ENCODE results near the gene GABBR2.

GABBR2 gene

DNA sequence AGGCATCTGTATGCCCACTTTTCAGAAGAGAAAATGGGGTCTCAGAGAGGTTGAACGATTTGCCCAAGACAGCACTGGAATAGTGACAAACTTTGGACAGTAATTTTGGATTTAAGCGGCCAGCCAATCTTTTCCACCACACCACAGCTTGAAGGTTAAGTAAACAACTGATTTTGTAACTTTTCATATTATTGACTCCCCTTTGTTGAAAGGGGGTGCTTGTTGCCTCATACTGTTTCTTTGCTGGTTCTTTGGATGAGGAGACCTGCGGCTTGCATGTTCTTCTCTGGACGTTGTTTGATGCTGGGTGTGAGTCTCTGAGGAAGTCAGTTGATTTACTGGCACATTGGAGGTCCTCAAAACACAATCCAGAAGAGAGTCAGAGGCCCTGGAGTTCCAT is 11.7 kb upstream of the GABBR2 start:
- DNase-seq = no peak

DNA sequence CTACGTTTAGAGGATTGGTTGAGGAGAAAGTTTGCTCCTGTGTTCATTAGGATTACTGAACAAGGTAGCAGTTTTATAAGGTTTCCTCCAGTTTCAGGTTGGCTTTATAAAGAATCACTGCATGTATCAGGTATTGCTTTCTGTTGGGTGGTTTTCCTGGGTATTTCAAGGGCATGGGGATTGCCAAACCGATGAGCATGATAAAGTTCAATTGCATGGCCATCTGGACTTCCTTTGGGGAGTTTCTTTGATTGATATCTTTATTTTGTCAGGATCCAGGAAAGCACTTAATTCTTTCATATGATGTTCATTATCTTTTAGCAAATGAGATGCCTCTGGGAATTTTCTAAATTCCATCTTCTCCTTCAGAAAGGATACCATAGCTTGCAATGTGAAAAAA is 10.3 kb upstream of the GABBR2 start:
- no peak for DNase-seq

DNA sequence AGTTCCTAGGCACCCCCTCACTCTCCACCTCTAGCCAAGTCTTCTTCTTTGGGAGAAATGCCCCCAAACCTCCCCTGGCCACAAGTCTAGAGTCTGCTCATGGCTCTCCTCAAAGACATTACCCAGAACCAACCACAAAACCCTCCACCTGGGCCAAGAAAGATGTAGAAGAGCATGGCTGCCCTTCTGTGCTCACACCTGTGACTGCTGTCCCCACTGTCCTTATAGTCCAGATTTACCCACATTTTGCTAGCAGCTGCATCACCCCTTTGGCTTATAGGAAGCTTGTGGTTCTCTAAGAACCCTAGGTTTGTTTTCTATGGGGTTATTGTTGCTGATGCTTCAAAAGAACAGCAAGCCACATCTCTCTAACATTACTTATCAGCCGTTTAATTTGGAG is 6.1 kb upstream of the GABBR2 start:
- no peak for DNase-seq

DNA sequence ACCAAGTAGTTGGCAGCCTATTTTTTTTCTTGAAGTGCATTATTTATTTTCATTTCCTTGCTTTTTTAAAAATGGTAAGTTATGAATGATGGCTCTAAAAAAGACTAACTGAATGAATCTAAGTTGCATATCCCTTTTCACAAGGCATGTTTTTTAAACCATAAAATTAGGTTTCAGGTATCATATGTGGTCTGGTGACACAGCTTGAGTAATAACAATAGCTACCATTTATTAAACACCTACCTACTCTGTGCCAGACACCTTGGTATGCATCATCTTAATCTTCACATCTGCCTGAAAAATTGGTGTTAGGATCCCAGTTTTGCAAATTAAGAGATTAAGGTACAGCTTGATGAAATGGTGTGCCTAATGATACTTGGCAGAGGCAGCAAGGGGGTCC is 4.3 kb upstream of the GABBR2 start:
- DNase-seq = no peak

DNA sequence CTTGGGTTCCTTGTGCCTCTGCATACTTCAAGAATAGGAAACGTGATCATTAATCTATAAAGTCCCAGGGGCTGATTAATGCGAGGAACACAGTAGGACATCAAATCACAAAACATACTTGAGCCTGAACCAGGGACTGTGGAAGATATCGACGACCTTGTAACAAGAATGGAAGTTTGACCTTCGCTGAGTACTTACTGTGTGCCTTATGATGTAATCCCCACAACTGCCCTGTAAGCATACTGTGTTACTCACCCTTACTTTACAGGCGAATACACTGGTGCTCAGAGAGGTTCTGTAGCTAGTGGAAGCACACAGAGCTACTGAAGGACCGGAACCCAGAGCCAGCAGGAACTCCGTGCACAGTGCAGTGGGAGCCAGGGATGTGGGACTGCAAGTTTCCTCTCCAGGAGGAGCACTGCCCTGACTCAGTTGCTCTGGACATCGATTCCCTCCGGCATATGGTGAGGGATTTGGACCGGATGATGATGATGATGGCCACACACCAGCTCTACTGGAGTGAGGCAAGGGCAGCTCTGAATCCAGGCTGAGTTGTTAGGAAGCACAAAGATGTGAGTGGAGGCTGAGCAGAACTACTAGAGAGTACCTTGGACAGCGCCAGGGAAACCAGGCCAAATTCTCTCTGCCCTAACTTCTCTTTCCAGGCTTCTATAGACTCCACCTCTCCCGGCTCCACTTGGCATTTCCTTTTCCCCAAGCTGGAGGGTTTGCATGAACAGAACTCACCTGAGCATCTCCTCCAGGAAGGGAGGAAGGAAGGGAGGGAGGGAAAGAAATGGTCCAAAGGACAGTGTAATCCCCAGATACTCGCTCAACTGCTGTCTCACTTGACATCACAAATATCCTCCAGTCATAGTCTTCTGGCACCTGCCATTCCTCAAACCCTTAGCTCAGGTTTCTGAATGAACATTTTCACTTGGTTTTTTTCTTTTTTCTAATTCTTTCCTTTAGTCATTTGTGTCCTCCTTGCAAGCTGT is 1.5 kb upstream of the GABBR2 start:
- DNase-seq = no peak

DNA sequence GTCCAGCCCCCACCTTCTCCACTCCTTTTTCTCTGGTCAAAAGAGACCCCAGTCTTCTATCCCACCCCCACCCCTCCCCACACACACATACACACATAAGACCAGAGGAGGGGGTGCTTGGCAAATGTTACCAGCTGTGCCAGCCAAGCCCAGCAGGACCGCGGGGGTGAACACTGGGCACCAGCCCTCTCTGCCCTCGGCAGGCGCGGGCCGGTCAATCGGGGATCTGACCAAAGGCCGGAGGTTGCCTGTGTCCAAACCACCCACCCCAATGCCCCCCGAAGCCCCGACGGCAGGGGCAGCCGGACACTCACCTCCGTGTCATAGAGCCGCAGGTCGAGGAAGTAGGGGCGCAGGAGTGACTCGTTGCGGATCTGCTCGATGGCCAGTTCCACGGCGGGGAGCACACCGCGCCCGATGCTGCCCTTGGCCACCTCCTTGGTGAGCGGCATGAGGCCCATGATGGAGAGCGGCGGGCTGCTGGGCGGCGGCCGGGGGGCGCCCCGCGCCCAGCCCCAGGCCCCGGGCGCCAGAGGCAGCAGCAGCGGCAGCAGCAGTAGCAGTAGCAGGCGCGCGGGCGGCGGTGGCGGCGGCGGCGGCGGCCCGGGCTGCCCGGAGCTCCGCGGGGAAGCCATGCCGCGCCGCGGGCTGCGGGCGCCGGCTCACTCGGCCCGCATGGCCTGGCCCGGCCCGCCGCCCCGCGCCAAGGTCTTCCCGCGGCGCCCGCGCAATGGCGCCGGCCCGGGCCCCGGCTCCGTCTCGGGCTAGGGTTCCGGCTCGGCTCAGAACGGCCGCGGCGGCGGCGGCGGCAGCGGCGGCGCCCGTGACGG is 417 bp downstream of the GABBR2 start:
- no peak for DNase-seq

DNA sequence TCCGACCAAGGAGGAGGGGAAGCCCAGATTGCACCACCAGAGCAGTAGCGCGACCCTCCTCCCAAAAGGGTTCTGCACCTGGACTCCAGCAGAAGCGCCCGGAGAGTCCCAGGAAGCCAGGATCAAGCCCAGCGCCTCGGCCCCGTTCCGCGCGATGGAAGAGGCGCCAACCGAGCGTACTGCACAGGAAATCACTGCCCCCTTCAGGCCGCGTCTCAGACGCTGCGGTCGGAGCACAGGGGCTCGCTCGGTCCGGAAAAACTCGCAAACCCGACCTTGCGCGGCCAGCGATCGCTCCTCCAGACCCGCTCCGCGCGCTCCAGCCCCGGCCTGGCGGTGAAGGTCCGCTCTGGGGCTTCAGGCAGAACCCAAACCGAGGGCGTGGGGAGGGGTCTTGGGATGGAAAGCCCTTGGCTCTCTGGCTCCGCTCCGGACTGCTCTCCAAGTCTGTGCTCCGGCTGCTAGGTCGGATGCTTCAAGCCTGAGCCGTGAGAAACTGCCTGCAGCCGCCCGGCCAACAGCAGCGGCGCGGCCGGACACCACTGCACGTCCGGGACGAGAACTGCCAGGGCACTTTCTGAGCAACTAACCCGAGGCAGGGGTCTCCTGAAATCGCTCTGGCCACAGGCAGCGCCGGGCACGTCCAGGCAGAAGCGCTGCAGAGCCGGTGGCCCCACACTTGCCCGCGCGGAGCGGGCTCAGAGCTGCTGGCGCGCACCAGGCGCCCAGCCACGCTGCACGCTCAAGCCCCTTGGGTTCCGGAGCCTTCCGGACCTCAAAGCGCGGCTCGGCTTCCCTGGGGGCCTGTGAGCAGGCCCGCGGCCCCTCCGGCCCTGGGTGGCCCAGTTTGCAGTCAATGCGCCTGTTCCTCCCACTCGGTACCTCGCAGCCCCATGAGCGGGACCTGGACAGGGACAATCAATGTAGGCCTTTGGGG is 1.3 kb downstream of the GABBR2 start:
- no peak for DNase-seq

DNA sequence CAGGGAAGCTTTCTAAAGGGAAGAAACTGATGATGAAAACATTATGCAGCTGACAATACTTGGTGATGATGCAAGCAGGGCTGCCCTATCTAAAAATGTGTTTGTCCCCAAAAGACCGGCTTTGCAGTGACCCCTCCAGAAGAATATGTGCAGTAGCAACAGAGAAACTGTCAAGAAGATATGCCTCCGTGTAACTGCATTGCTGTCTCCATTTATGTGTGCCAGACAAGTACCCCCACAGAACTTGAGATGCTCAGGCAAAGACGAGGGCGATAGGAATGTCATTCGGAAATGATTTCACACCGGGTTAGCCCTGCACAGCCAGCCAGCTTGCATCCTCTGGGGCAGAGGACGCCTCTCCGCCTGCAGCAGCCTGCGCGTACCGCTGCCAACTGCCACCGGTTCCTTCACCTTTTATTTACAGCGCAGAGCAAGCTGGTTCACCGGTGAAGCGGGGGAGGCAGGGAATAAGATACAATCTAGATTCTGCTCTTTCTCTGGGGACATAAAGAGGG is 2.0 kb downstream of the GABBR2 start:
- DNase-seq = no peak

DNA sequence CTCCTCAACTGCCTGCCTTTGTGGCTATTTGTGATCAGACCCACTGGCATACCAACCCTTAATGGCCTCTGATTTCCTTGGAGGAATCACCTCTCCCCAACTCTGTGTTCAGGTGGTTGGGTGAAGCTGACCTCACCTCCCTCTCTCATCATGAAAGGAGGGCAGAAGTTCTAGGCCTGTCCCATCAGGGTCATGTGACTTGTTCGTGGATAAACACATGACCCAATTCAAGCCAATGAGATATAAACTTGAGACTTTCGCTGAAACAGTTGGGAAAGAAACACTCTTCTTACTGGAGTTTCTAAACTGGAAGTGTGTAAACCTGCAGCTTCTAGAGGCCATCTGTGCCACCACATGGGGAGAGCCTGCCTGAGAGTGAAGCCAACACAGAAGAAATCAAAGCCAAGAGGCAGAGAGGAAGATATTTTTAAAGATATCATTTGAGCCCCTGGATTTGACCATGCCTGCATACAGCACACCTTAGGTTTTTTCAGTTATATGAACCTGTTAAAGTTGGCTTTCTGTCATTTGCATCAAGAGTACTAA is 5.8 kb downstream of the GABBR2 start:
- DNase-seq = no peak

DNA sequence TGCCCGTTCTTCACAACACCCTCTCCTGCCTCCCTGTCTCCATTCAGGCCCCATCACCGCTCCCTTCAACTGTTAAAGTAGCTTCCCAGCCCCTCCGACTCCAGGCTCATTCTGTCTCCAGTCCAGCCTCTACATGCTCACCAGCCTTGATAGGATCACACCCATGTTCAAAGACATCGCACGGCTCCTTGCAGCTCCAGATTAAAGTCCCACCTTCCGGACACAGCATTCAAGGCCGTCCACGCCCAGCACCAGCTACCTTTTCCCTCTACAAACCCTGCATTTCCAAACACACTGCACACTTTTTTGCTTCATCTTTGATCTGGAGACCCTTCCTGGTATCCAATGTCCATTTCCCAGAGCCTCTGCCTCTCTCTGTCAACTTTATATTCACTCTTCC is 6.4 kb downstream of the GABBR2 start:
- DNase-seq = no peak

DNA sequence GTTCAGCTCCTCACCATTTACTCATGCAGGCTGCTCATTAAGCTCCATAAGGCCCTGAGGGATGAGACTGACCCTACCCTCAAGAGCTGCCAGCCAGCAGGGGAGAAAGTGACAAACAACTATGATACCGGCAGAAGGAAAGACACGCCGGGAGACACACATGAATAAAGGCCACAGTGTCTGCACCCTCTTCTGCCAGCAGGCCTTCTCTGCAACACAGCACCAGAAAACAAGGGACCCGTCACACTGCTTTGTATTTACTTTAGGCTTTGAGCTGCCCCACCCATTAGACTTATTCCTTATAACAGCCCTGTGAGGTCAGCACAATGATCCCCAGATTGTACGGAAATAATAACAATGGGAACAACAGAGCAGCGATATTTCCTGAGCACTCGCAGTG is 7.2 kb downstream of the GABBR2 start:
- no peak for DNase-seq

DNA sequence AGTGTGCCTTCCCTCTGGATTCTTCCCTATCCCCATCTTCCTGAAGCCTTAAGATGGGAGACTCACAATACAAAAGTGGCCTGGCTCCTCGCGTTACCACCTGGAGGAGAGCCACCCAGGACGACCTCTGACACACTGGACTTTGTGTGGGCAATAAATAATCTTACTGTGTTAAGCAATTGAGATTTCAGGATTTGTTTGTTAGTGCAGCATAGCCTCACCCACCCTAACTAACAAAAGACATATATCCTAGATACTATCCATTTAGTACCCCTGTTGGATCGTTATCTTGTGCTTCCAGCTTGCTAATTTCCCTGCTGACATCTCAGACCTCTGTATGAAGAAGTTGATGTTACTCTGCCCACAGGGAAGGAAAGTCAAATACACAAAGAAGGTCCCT is 7.9 kb downstream of the GABBR2 start:
- no peak for DNase-seq

DNA sequence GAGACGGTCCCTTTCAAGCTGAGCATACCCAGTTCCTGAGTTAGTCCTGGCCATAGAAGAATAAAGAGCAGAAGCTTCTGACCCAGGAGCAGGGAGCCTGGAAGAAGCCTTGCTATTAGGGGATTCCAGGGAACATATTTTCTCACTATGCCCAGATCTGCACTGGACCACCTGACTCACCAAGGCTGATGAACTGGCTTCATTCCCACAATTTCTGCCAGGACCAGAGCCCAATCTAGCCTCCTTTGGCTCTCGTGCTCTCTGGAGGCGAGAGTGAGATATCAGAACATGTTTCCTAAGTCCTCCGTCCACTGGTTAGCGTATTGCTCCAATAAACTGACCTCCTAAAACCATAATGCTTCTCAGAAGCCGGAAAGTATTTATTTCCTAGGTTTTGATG is 9.9 kb downstream of the GABBR2 start:
- DNase-seq = no peak

DNA sequence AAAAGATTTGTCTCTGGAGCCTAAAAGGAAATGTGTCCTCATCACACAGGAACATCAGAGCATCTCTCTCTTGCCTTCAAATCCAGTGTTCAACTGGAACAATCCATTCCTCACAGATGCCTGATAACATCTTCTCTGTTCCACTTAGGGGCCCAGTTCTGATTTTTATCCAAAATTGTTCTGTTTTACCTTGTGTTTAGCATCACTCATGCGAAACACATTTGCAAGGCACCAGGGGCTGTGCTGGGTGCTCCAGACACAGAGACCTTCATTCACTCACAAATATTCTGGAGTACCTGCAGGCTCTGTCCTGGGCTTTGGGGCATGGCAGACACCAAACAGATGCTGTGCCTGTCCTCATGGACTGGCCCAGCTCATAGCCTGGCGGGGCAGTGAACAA is 13.8 kb downstream of the GABBR2 start:
- DNase-seq = no peak

DNA sequence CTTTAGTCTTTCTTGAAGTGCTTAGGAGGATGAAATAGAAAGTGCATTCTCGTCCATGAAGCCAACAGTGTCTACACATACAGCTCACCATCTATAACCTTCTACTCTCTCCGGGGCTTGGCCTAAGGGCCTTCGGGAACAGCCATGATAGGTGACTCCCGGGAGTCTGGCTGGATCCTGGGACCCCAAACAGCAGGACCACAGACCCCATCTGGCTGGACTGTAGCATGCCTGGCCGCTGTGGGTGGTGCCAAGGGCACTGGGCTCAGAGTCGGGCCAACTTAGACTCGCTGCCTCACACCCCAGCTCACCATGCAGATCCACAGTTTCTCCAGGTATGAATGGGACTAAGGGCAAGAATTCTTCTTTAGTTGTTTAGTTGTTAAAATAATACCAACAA is 16.3 kb downstream of the GABBR2 start:
- DNase-seq = no peak

DNA sequence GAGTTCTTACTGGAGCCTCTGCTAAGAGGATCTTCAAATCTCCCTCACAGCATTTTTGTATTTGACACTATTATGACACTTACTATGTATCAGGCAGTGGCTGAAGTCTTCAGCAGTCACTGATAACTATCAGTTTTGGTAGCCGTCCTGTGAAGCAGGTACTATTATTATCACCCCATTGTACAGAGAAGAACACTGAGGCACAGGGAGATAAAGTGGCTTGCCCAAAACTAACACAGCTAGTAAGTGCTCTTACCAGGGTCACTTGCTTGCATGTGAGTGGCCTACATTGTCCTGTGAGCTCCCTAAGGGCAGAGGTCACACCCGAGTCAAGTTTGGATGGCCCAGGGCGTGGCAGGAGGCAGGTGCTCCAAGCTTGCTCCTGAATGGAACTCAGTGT is 16.8 kb downstream of the GABBR2 start:
- DNase-seq = no peak

DNA sequence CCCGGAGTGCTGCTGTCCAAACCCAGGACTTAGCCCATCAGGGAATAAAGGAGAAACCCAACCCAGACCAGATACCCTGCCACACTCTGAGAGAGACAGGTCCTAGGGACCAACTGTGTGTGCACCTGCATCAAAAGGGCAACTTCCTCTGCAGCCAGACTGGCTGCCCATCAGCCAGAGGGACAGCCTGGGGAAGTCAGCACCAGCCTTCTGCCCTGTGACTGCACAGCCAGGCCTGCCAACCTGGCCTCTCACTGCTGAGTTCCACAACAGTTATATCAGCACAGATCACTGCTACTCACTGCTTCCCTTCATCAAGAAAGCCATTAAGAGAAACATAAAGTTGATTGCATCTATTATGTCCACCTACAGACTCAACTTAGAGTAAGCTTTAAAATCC is 18.0 kb downstream of the GABBR2 start:
- no peak for DNase-seq

DNA sequence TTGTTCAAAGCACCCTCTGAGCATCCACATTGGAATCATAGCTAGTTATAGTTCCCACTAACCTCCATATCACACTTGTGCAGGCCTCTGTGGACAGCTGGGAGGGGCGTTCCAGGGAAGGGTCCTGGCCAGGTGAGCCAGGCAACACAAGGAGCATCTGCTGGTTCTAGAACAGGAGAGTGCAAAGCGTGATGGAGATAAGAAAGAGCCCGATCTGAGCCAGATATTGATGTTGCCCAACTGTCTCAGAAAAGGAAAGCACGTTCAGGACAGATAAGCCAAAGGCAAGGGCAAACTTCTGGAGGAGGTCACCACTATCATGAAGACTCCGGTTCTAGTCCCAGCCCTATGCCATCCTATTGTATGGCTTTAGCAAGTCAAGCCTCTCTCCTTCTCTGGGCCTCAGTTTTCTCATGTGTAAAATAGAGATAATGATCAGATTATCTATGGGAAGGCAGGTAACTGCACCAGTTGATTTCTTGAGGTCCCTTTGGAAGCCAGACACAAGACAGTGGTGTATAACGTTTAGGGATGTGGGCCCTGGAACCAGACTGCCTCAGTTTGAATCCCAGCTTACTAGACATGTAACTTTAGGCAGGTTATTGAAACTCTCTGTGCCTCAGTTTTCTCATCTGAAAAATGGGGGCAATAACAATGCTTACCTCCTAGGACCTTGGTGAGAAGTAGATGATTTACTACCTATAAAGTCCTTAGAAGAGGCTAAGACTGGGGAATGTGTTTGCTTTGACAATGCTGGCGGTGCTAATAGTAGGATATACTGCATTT is 19.8 kb downstream of the GABBR2 start:
- DNase-seq = no peak

DNA sequence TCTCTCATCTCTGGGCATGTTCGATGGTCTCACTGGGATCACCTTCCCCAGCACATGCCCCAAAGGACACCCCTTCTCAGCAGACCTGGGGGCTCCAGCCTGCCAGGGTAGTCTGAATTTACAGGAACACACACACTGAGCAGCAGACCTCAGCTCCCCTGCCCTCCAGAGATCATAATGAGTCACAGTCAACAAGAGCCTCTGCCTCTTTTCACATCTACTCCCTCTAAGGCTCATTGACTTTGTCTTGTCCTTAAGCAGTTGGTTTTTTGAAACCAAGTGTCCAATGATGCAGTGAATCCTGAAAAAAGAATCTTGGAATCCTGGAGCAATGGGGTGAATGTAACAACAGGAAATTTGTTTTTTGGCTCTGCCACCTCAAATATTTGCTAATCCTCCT is 20.8 kb downstream of the GABBR2 start:
- no peak for DNase-seq

DNA sequence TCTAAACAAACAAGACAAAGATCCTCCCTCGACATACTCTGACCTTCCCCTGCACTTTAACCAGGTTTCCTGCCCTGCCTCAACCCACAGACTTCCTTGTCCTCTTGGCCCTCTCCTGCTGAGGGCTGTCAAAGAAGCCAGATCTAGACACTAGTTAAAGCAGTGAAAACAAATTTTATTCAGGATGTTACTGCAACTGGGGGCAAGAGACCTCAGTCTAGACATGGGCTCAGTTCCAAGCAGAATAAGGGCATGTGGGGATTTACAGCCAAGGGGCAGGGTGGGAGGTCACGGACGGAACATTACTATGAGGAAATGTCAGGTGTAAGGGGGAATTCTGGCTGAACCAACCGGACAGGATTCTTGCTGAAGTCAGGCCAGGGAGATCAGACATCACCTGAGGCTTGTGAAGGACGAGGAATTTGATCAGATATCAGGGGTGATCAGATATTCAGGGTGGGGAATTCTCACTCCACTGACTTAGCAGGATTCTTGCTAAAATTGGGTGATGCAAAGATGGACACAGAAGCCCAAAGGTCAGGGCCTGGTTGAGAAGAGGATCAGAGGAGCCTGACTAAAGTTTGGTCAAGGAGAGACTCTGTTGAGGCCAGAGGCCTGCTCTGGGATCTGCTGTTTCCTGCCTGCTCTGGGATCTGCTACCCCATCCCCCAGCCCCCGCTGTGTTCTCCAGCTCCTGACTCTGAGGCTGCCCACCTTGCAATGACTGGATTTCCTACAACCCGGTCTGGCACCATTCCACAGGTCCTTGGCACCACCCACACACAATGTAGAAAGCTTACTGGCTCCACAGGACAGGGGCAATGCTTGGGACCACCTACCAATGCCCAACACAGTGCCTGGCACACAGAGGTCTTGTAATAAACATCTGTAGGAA is 21.5 kb downstream of the GABBR2 start:
- DNase-seq = no peak
